SKM-1 treated with dmso at 0.1 percent for 144 hours (cell line): Measurements from ENCODE around the gene SUV39H1.

Experiments used
- DNase-seq: peaks from one replicate; lab custom pipeline; 2025; ENCODE audit not compliant: unreplicated experiment; lab: John Stamatoyannopoulos, UW

SUV39H1 gene

DNA sequence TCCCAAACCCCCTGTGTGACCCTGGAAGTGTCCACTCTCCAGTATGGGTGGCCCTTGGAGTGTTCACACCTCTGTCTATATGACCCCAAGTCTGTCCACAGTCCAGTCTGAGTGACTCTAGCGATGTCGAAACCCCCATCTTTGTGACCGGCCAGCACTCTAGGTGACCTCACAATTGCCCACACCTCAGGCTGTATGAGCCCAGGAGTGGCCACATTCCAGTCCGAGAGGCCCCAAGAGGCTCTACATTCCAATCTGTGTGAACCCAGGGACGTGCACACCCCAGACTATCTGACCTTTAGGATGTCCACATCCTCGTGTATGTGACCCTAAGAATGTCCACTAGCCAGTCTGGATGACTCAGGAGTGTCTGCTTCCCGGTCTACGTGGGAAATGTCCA lies 57.7 kb downstream of the SUV39H1 start:
- DNase-seq = no peak
